OCI-LY7 (cell line): ENCODE results near the gene PDCD10. TPM values are rescaled to one million over a fixed set of nuclear protein-coding genes. Genes with fewer than 3 reads are reported as not detected.
A peak's percentile ranks its signal among the peaks of the same experiment; 100 is the strongest.

Experiments used
- BruUV-seq: library from RNA; stranded (reverse); fragments of 400-500 nt; replicated peaks from 2 replicates; lab custom pipeline; 2021; lab: Mats Ljungman, UMichigan
- CTCF ChIA-PET: fragments of 300-600 bp; sonication (Branson Sonifier 250); formaldehyde crosslinking; loops from one replicate; lab custom pipeline; 2022; ENCODE audit warnings: antibody characterized with exemption; ENCODE audit not compliant: unreplicated experiment; lab: Charles Lee
- POLR2A ChIA-PET: fragments of 300-600 bp; sonication (Branson Sonifier 250); formaldehyde crosslinking; loops from one replicate; lab custom pipeline; 2022; ENCODE audit warnings: antibody characterized with exemption; lab: Charles Lee
- DNase-seq: peaks from one replicate; pipeline ENCODE4 v3.0.0-alpha.2; 2015; ENCODE audit warnings: low spot score
- H2AFZ ChIP-seq: fragments of 200-600 bp; sonication (generic), shearing (Covaris generic); 2 replicates; pipeline ENCODE4 v1.6.1; 2014; ENCODE audit warnings: mild to moderate bottlenecking, antibody characterized with exemption, low read length, moderate library complexity
- H3K27ac ChIP-seq: fragments of 200-600 bp; sonication (generic); 2 replicates; pipeline ENCODE4 v1.5.1; 2014; ENCODE audit warnings: mixed run types, low read depth, mild to moderate bottlenecking, moderate library complexity, low read length, inconsistent platforms; ENCODE audit not compliant: poor library complexity, severe bottlenecking
- H3K36me3 ChIP-seq: fragments of 200-600 bp; sonication (generic); 2 replicates; pipeline ENCODE4 v1.6.1; 2014; ENCODE audit warnings: mild to moderate bottlenecking, antibody characterized with exemption, low read length, moderate library complexity, mixed read lengths; ENCODE audit not compliant: insufficient read depth
- H3K4me1 ChIP-seq: fragments of 200-600 bp; sonication (generic); 2 replicates; pipeline ENCODE4 v1.5.1; 2014; ENCODE audit warnings: mild to moderate bottlenecking, low read length; ENCODE audit not compliant: insufficient read depth, poor library complexity, severe bottlenecking
- H3K4me2 ChIP-seq: fragments of 200-600 bp; sonication (generic); 2 replicates; pipeline ENCODE4 v1.6.1; 2014; ENCODE audit warnings: mild to moderate bottlenecking, low read length
- H3K4me3 ChIP-seq: fragments of 200-600 bp; sonication (generic); 2 replicates; pipeline ENCODE4 v1.5.1; 2014; ENCODE audit warnings: mild to moderate bottlenecking, low read depth, low read length; ENCODE audit not compliant: poor library complexity, severe bottlenecking
- H3K79me2 ChIP-seq: fragments of 200-600 bp; sonication (generic); 2 replicates; pipeline ENCODE4 v1.6.1; 2016; ENCODE audit warnings: low read depth, mild to moderate bottlenecking, low read length, moderate library complexity, mixed read lengths; ENCODE audit not compliant: insufficient read depth
- H3K9me2 ChIP-seq: fragments of 200-600 bp; sonication (generic); 2 replicates; pipeline ENCODE4 v1.6.1; 2016; ENCODE audit warnings: mild to moderate bottlenecking, low read length, mixed read lengths; ENCODE audit not compliant: insufficient read depth
- H3K9me3 ChIP-seq: fragments of 200-600 bp; sonication (generic); 2 replicates; pipeline ENCODE4 v1.6.1; 2014; ENCODE audit warnings: mild to moderate bottlenecking, mixed run types, low read length, mixed read lengths
- H4K20me1 ChIP-seq: fragments of 200-600 bp; sonication (generic); 2 replicates; pipeline ENCODE4 v1.6.1; 2014; ENCODE audit warnings: mild to moderate bottlenecking, antibody characterized with exemption, low read length, moderate library complexity, mixed read lengths; ENCODE audit not compliant: insufficient read depth
- EZH2phosphoT487 ChIP-seq: fragments of 200-600 bp; sonication (generic); IDR thresholded peaks from 2 replicates; pipeline ENCODE4 v1.6.1; 2018; ENCODE audit warnings: low read depth, borderline replicate concordance, mild to moderate bottlenecking, mixed run types, antibody characterized with exemption, low read length, moderate library complexity, mixed read lengths
- intact Hi-C: fragments of 100-400 bp; cut with micrococcal nuclease; formaldehyde crosslinking; loops from one replicate; pipeline ENCODE4 v1.10.0; 2022; ENCODE audit not compliant: unreplicated experiment
- total RNA-seq, 2 experiments: library from RNA; depleted of rRNA in 1 of 2; stranded (reverse); fragments of >200 nt in 1 of 2; shearing (Covaris generic) in 1 of 2; gene quantifications; 2 replicates each; pipeline ENCODE4 v1.2.3, GENCODE V29; 2014 to 2022
- TF ChIP-seq, protein P1 (sequence below): fragments of 200-600 bp; sonication (generic); conservative IDR thresholded peaks from 2 replicates; pipeline ENCODE4 v1.5.1; 2014; ENCODE audit warnings: mild to moderate bottlenecking, antibody characterized with exemption, low read length, moderate library complexity, mixed read lengths

The PDCD10 gene
- total RNA-seq, 2 experiments from 2014 or later, result 76.3 to 84.4 TPM

DNA sequence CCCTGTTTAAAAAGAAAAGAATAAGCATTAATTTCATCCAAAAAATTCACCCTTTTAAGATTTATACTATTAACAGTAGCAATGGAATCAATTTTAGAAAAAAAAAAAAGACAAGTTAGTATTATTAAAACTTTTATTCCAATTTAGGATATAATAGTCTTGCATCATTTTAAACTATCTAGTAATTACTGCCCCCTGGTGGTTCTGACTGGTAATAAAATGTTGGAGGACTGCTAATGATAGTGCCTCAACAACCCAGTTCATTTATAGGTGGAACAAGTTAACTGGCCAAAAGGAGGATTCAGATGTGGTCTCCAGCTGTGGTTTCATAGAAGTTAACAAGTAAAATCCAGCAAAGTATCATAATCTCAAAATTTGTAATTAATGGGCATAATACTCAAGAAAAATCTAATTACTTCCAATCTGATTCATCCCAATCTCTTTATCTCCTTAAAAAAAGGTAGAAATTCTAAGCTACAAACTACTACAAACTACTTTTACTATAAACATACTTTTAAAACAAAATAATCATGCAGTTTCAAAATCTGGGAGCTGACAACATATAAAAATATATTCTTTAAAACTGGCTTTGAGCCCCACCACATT lies 50.2 kb downstream of the PDCD10 start:
- no peaks in the 10 kb centered on the region for H3K4me1 ChIP-seq
- H3K36me3 ChIP-seq, result peaks cover 84% of the 10 kb centered on the region
- no peak for TF ChIP-seq EZH2phosphoT487
- TF ChIP-seq, protein P1, sequence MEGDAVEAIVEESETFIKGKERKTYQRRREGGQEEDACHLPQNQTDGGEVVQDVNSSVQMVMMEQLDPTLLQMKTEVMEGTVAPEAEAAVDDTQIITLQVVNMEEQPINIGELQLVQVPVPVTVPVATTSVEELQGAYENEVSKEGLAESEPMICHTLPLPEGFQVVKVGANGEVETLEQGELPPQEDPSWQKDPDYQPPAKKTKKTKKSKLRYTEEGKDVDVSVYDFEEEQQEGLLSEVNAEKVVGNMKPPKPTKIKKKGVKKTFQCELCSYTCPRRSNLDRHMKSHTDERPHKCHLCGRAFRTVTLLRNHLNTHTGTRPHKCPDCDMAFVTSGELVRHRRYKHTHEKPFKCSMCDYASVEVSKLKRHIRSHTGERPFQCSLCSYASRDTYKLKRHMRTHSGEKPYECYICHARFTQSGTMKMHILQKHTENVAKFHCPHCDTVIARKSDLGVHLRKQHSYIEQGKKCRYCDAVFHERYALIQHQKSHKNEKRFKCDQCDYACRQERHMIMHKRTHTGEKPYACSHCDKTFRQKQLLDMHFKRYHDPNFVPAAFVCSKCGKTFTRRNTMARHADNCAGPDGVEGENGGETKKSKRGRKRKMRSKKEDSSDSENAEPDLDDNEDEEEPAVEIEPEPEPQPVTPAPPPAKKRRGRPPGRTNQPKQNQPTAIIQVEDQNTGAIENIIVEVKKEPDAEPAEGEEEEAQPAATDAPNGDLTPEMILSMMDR, result peak; percentile 98
- H3K4me2 ChIP-seq, result no peak overlapping the region
- POLR2A ChIA-PET, result interaction anchor here (0.7 to 1.7 kb wide), 5 partner anchors 18 to 239 kb away, joined by 3 to 5 read pairs (median 3); no protein-coding TSS in a partner anchor
- CTCF ChIA-PET, result interaction anchor here (1.0 kb wide), 1 partner anchor 9 kb away, joined by 3 read pairs; no protein-coding TSS in a partner anchor
- H3K9me2 ChIP-seq, result no peaks in the 10 kb centered on the region
- no peaks in the 10 kb centered on the region for H3K79me2 ChIP-seq
- no peak overlapping the region for H3K4me3 ChIP-seq
- DNase-seq, result peak; percentile 78
- intact Hi-C loops, result loop anchor here (2.0 to 10.0 kb wide), 2 partner anchors 198 to 300 kb away; partner anchors contain the start of gene ZBBX
- no peak overlapping the region for H2AFZ ChIP-seq
- H3K9me3 ChIP-seq, result no peaks in the 10 kb centered on the region
- 0 out of 2 replicates have a peak, but pooled peaks cover 3% of the 10 kb centered on the region for H4K20me1 ChIP-seq
- no TSS peak for BruUV-seq
- no peak overlapping the region for H3K27ac ChIP-seq

DNA sequence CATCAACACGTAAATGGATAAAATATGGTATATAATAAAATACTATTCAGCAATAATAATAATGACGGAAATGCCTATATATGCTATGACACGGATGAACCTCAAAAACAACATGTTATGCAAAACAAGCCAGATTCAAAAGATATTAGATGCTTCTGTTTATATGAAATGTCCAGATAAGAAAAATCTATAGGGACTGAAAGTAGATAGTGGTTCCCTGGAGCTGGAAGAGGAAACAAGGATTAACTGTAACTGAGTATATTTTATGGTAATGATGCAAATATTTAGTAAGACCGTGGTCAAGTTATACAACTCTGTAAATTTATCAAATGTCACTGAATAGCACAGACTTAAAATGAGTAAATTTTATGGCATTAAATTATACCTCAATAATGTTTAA lies 55.2 kb downstream of the PDCD10 start:
- ChIA-PET POLR2A (interaction anchor here (0.6 kb wide), 1 partner anchor 76 kb away, joined by 3 read pairs; no protein-coding TSS in a partner anchor), CTCF (no interaction called here)
- Histone ChIP-seq H3K9me2 (no peaks in the 10 kb centered on the region), H3K4me1 (no peaks in the 10 kb centered on the region), H3K36me3 (peaks cover 81% of the 10 kb centered on the region), H3K4me2 (no peak overlapping the region), H3K9me3 (no peaks in the 10 kb centered on the region; the same call in 1 of the 2 replicates), H2AFZ (no peak overlapping the region), H3K27ac (no peak overlapping the region), H4K20me1 (no peaks in the 10 kb centered on the region), H3K79me2 (no peaks in the 10 kb centered on the region), H3K4me3 (no peak overlapping the region)
- TF ChIP-seq EZH2phosphoT487, result no peak
- TF ChIP-seq, protein P1, result no peak
- no peak for DNase-seq
- intact Hi-C loops, result no loop called here
- no TSS peak for BruUV-seq

DNA sequence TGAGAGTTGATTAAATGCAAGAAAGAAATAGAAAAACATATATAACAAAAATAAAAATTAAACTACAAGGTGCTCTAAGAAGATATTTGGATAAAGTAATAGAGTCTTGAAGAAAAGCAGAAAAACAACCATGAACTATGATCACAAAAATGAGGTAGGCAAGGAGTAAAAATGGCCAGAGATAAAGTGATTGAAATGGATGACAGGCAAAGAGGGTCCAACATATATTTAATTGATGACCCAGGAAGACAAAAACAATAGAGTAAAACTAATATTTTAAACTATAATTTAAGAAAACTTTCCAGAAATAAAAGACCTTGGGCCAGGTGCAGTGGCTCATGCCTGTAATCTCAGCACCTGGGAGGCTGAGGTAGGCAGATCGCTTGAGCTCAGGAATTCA lies 58.8 kb downstream of the PDCD10 start:
- Histone ChIP-seq H4K20me1 (no peaks in the 10 kb centered on the region), H3K27ac (no peak overlapping the region), H3K9me3 (no peaks in the 10 kb centered on the region; the same call in 1 of the 2 replicates), H3K9me2 (no peaks in the 10 kb centered on the region), H3K4me3 (no peak overlapping the region), H3K4me2 (no peak overlapping the region), H3K4me1 (no peaks in the 10 kb centered on the region), H3K36me3 (peaks cover 62% of the 10 kb centered on the region), H2AFZ (no peak overlapping the region), H3K79me2 (no peaks in the 10 kb centered on the region)
- no TSS peak for BruUV-seq
- ChIA-PET POLR2A (no interaction called here), CTCF (no interaction called here)
- no peak for DNase-seq
- TF ChIP-seq, protein P1, result no peak
- no peak for TF ChIP-seq EZH2phosphoT487
- intact Hi-C loops, result no loop called here
